GM10248 (cell line): ENCODE measurements around the gene MATN1.
A peak's percentile ranks its signal among the peaks of the same experiment; 100 is the strongest.

Source experiments
- CTCF ChIA-PET: fragments of 300-600 bp; sonication (Branson Sonifier 250); formaldehyde crosslinking; extraction: SDS; loops from one replicate; lab custom pipeline; 2021; ENCODE audit warnings: antibody characterized with exemption; lab: Yijun Ruan, JAX
- POLR2A ChIA-PET: fragments of 350-650 bp; sonication (Branson Sonifier 250); formaldehyde crosslinking; extraction: SDS; loops from one replicate; lab custom pipeline; 2020; ENCODE audit warnings: antibody characterized with exemption; lab: Yijun Ruan, JAX
- DNase-seq: peaks from one replicate; pipeline ENCODE4 v3.0.0; 2012; ENCODE audit errors: extremely low spot score
- CTCF ChIP-seq: IDR thresholded peaks from 2 replicates; pipeline ENCODE4 v1.5.1; 2012; ENCODE audit warnings: mild to moderate bottlenecking, low read depth; ENCODE audit errors: extremely low read depth, missing control alignments, control extremely low read depth

MATN1 gene

GRCh38 chr1:30765556-30766434, 42.4 kb upstream of the MATN1 start:
- CTCF ChIA-PET = interaction anchor here (1.0 to 22.9 kb wide), 6 partner anchors 8 to 47 kb away, joined by 3 to 449 read pairs (median 15); partner anchors contain the start of gene LAPTM5
- no peak for TF ChIP-seq CTCF
- DNase-seq = no peak
- POLR2A ChIA-PET = interaction anchor here (1.5 to 4.2 kb wide), 3 partner anchors 11 to 15 kb away, joined by 7 to 19 read pairs (median 8); no protein-coding TSS in a partner anchor

- ChIA-PET POLR2A (interaction anchor here (1.5 to 4.2 kb wide), 3 partner anchors 11 to 14 kb away, joined by 7 to 19 read pairs (median 8); no protein-coding TSS in a partner anchor), CTCF (interaction anchor here (1.0 to 22.9 kb wide), 6 partner anchors 7 to 46 kb away, joined by 3 to 449 read pairs (median 15); partner anchors contain the start of gene LAPTM5)
- peak; percentile 71 for DNase-seq
- TF ChIP-seq CTCF = no peak
Measured at GRCh38 chr1:30764939-30765555, 41.7 kb upstream of the MATN1 start.

GRCh38 chr1:30764396-30764795, 41.0 kb upstream of the MATN1 start:
- ChIA-PET POLR2A (interaction anchor here (4.2 kb wide), 1 partner anchor 10 kb away, joined by 19 read pairs; no protein-coding TSS in a partner anchor), CTCF (interaction anchor here (5.0 to 22.9 kb wide), 3 partner anchors 13 to 45 kb away, joined by 34 to 449 read pairs (median 162); no protein-coding TSS in a partner anchor)
- no peak for TF ChIP-seq CTCF
- no peak for DNase-seq

GRCh38 chr1:30763651-30764248, 40.4 kb upstream of the MATN1 start:
- no peak for TF ChIP-seq CTCF
- ChIA-PET POLR2A (interaction anchor here (1.0 to 4.2 kb wide), 3 partner anchors 9 to 20 kb away, joined by 5 to 19 read pairs (median 9); no protein-coding TSS in a partner anchor), CTCF (interaction anchor here (5.0 to 22.9 kb wide), 3 partner anchors 14 to 44 kb away, joined by 34 to 449 read pairs (median 162); no protein-coding TSS in a partner anchor)
- no peak for DNase-seq

GRCh38 chr1:30762930-30763650, 39.7 kb upstream of the MATN1 start:
- POLR2A ChIA-PET = interaction anchor here (1.0 to 7.6 kb wide), 4 partner anchors 9 to 19 kb away, joined by 5 to 71 read pairs (median 14); no protein-coding TSS in a partner anchor
- no peak for TF ChIP-seq CTCF
- no peak for DNase-seq
- CTCF ChIA-PET = interaction anchor here (0.9 to 22.9 kb wide), 4 partner anchors 15 to 43 kb away, joined by 3 to 449 read pairs (median 98); no protein-coding TSS in a partner anchor
